DOHH2 (cell line): ENCODE data around the gene COL23A1.

Experiments used
- H3F3A ChIP-seq: fragments of 200-600 bp; sonication (generic), shearing (Covaris generic); 2 replicates; pipeline ENCODE4 v1.6.0; 2016; ENCODE audit warnings: antibody characterized with exemption, mild to moderate bottlenecking; ENCODE audit not compliant: control insufficient read depth, insufficient read depth
- H3K27ac ChIP-seq: fragments of 200-600 bp; sonication (generic); 2 replicates; pipeline ENCODE4 v1.5.1; 2014; ENCODE audit warnings: low read depth, mild to moderate bottlenecking, low read length, moderate library complexity
- H3K27me3 ChIP-seq: fragments of 200-600 bp; sonication (generic); 2 replicates; pipeline ENCODE4 v1.6.1; 2014; ENCODE audit warnings: mild to moderate bottlenecking, low read length, mixed read lengths; ENCODE audit not compliant: control insufficient read depth
- H3K36me3 ChIP-seq: fragments of 200-600 bp; sonication (generic); 2 replicates; pipeline ENCODE4 v1.6.1; 2014; ENCODE audit warnings: mild to moderate bottlenecking, low read length, moderate library complexity, mixed read lengths; ENCODE audit not compliant: control insufficient read depth
- H3K4me1 ChIP-seq: fragments of 200-600 bp; sonication (generic); 2 replicates; pipeline ENCODE4 v1.6.1; 2014; ENCODE audit warnings: mild to moderate bottlenecking, low read length, mixed read lengths; ENCODE audit not compliant: control insufficient read depth
- H3K4me2 ChIP-seq: fragments of 200-600 bp; sonication (generic); 2 replicates; pipeline ENCODE4 v1.6.0; 2014; ENCODE audit warnings: mild to moderate bottlenecking, low read length, moderate library complexity
- H3K4me3 ChIP-seq: fragments of 200-600 bp; sonication (generic); 2 replicates; pipeline ENCODE4 v1.5.1; 2014; ENCODE audit warnings: mild to moderate bottlenecking, low read length, mixed read lengths
- H3K79me2 ChIP-seq: fragments of 200-600 bp; sonication (generic); 2 replicates; pipeline ENCODE4 v1.6.1; 2014; ENCODE audit warnings: mild to moderate bottlenecking, low read length, mixed read lengths; ENCODE audit not compliant: control insufficient read depth
- H3K9me2 ChIP-seq: fragments of 200-600 bp; sonication (generic); replicated peaks from 2 replicates; pipeline ENCODE4 v1.6.1; 2014; ENCODE audit warnings: mild to moderate bottlenecking, low read length, mixed read lengths; ENCODE audit not compliant: control insufficient read depth
- H3K9me3 ChIP-seq: fragments of 200-600 bp; sonication (generic); 2 replicates; pipeline ENCODE4 v1.6.1; 2014; ENCODE audit warnings: antibody characterized with exemption, low read length, mixed read lengths; ENCODE audit not compliant: control insufficient read depth, insufficient read depth
- H4K20me1 ChIP-seq: fragments of 200-600 bp; sonication (generic); 2 replicates; pipeline ENCODE4 v1.6.0; 2014; ENCODE audit warnings: low read depth, mild to moderate bottlenecking, antibody characterized with exemption, low read length, moderate library complexity; ENCODE audit not compliant: control insufficient read depth, insufficient read depth
- EZH2phosphoT487 ChIP-seq: fragments of 200-600 bp; sonication (generic); IDR thresholded peaks from 2 replicates; pipeline ENCODE4 v1.6.1; 2017; ENCODE audit warnings: borderline replicate concordance, mild to moderate bottlenecking, antibody characterized with exemption, low read length, moderate library complexity, mixed read lengths
- TF ChIP-seq, protein P1 (sequence below): fragments of 200-600 bp; sonication (generic); IDR thresholded peaks from one replicate; pipeline ENCODE4 v1.5.1; 2014; ENCODE audit warnings: antibody characterized with exemption, mild to moderate bottlenecking, low read depth, low read length; ENCODE audit not compliant: poor library complexity, severe bottlenecking

Gene COL23A1

DNA sequence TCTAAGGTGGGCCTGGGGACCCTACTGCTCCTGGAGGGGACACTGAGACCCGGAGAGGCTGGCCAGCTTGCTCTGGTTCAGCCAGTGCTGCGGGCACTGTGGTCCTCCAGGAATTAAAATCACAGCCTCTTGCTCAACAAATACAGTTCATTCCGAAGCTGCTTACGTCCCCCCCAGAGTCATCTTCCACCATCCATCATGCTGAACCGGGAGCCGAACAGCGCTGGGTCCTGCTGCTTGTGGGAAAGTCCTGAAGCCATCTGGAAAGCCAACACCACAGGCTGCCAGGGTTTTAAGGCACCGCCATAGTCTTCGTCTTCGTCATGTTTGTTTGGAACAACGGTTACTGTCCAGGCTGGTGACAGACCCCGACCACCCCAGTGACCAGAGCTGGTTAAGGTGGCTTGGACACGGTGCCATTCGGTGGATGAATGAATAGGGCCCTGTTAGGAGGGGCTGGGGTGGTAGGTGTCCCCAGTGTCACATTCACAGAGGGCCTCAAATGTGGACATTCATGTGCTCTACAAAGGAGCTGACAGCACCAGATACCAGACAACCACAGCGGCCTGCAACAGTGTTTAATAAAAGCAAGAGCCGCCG, 276.0 kb downstream of the COL23A1 start:
- H4K20me1 ChIP-seq, result no peaks in the 10 kb centered on the region
- TF ChIP-seq, protein P1, sequence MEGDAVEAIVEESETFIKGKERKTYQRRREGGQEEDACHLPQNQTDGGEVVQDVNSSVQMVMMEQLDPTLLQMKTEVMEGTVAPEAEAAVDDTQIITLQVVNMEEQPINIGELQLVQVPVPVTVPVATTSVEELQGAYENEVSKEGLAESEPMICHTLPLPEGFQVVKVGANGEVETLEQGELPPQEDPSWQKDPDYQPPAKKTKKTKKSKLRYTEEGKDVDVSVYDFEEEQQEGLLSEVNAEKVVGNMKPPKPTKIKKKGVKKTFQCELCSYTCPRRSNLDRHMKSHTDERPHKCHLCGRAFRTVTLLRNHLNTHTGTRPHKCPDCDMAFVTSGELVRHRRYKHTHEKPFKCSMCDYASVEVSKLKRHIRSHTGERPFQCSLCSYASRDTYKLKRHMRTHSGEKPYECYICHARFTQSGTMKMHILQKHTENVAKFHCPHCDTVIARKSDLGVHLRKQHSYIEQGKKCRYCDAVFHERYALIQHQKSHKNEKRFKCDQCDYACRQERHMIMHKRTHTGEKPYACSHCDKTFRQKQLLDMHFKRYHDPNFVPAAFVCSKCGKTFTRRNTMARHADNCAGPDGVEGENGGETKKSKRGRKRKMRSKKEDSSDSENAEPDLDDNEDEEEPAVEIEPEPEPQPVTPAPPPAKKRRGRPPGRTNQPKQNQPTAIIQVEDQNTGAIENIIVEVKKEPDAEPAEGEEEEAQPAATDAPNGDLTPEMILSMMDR, result no peak
- no peak for TF ChIP-seq EZH2phosphoT487

DNA sequence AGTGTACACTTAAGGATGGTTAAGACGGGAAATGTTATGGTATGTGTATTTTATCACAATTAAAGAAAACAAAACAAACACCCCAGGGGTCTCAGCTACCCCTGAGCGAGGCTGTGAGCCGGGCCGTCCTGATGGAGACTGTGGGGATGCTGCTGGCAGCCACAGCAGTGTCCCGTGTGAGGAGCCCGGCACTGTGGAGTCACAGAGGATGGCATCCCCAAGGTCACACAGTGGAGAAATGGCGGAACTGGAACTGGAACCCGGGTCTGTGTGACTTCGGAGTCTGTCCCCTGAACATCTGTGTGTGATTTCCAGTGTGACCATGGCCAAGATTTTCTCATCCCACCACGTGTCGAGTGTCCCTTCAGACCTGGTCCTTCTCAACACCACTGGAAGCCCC, 276.9 kb downstream of the COL23A1 start:
- H3K79me2 ChIP-seq, result no peaks in the 10 kb centered on the region
- H3K4me1 ChIP-seq, result no peaks in the 10 kb centered on the region
- no peaks in the 10 kb centered on the region for H3K9me2 ChIP-seq
- no peak overlapping the region for H3K27ac ChIP-seq
- no peaks in the 10 kb centered on the region for H3K36me3 ChIP-seq
- H3K9me3 ChIP-seq, result peaks cover 5% of the 10 kb centered on the region; the same call in 1 of the 2 replicates
- H3K27me3 ChIP-seq, result no peaks in the 10 kb centered on the region
- no peak overlapping the region for H3K4me3 ChIP-seq
- no peak overlapping the region for H3K4me2 ChIP-seq
- no peaks in the 10 kb centered on the region for H4K20me1 ChIP-seq
- no peaks in the 10 kb centered on the region for H3F3A ChIP-seq
- no peak for TF ChIP-seq EZH2phosphoT487
- TF ChIP-seq, protein P1, result no peak

More for the DNA sequence above, 276.0 kb downstream of the COL23A1 start:
- H3K4me1 ChIP-seq, result no peaks in the 10 kb centered on the region
- H3K9me3 ChIP-seq, result peaks cover 5% of the 10 kb centered on the region; the same call in 1 of the 2 replicates
- no peaks in the 10 kb centered on the region for H3F3A ChIP-seq
- H3K27ac ChIP-seq, result no peak overlapping the region
- no peaks in the 10 kb centered on the region for H3K27me3 ChIP-seq
- no peak overlapping the region for H3K4me2 ChIP-seq
- no peaks in the 10 kb centered on the region for H3K36me3 ChIP-seq
- H3K9me2 ChIP-seq, result no peaks in the 10 kb centered on the region
- H3K79me2 ChIP-seq, result no peaks in the 10 kb centered on the region
- H3K4me3 ChIP-seq, result no peak overlapping the region

DNA sequence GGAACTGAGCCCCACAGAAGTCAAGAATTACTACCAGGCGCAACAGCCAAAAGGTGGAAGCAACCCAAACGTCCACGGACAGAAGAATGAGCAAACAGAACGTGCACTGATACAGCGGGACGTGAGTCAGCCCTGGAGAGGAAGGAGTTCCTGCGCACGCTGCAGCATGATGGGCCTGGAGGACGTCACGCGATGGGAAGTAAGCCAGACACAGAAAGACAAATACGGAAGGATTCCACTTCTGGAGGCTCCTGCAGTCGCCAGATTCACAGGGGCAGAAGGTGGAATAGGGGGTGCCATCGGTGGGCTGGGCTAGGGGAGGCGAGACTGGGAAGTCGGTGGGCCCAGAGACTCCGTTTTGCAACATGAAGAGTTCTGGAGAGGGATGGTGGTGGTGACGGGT, 277.3 kb downstream of the COL23A1 start:
- H3K4me3 ChIP-seq, result no peak overlapping the region
- no peaks in the 10 kb centered on the region for H3K27me3 ChIP-seq
- H3K9me3 ChIP-seq, result peaks cover under 1% of the 10 kb centered on the region; the same call in 1 of the 2 replicates
- TF ChIP-seq EZH2phosphoT487, result no peak
- TF ChIP-seq, protein P1, result no peak
- no peaks in the 10 kb centered on the region for H3K79me2 ChIP-seq
- H3K27ac ChIP-seq, result no peak overlapping the region
- H3F3A ChIP-seq, result no peaks in the 10 kb centered on the region
- no peaks in the 10 kb centered on the region for H3K36me3 ChIP-seq
- H3K4me1 ChIP-seq, result no peaks in the 10 kb centered on the region
- H3K9me2 ChIP-seq, result no peaks in the 10 kb centered on the region
- H4K20me1 ChIP-seq, result no peaks in the 10 kb centered on the region
- H3K4me2 ChIP-seq, result no peak overlapping the region
